Measurements from ENCODE around the gene HOMER1. TPM values are rescaled to one million over a fixed set of nuclear protein-coding genes. Genes with fewer than 3 reads are reported as not detected.

Gene HOMER1
- polyA plus RNA-seq, 3 donors: 0.03 to 0.62 (median 0.04) TPM

DNA sequence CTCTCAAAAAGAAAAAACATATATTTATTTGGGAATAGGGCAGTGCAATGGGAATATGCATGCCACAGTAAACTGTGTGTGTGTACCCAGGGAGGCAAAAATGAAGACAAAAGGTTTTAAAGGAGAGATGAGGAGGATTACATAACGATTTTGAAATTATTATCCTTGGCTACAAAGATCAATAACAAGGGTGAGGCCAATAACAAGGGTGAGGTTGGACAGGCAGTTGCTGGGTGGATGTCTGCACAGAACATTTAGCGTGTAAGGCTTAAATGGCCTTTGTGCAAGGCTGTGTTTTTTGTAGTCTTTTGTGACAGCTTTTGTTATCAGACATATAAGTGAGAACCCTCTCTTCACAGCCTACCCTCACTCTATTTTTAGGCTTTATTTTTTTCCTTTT is 164.1 kb downstream of the HOMER1 start:
- Mint-ChIP-seq H3K27me3 (ENCODE audit: low read depth in 3 of 3) (peaks cover 0 to 2% (median 0%) of the 10 kb centered on the region in 3 donors), H3K4me3 (no peak overlapping the region), H3K9me3 (peaks cover 0 to 14% (median 7%) of the 10 kb centered on the region in 7 donors), H3K36me3 (no peaks in the 10 kb centered on the region), H3K27ac (no peak overlapping the region), H3K4me1 (no peaks in the 10 kb centered on the region)
- no peak for TF ChIP-seq CTCF (IDR thresholded peaks at IDR 0.05)
- Histone ChIP-seq H3K9ac (ENCODE audit: insufficient read depth, low read length, poor library complexity, severe bottlenecking) (no peak overlapping the region), H3K27ac (ENCODE audit: low read depth in 1 of 2, low read length in 2 of 2) (no peak overlapping the region), H3K27me3 (ENCODE audit: control insufficient read depth in 2 of 2, insufficient read depth in 2 of 2, low read length in 2 of 2) (no peaks in the 10 kb centered on the region), H3K79me2 (ENCODE audit: insufficient read depth, low read length) (no peaks in the 10 kb centered on the region), H3K9me3 (replicated peaks in 1 of 2; ENCODE audit: control insufficient read depth in 1 of 2, insufficient read depth in 1 of 2, low read length in 2 of 2) (peaks cover 0 to 6% of the 10 kb centered on the region in 2 donors), H3K4me1 (ENCODE audit: control insufficient read depth in 1 of 2, insufficient read depth in 2 of 2, low read length in 2 of 2) (no peaks in the 10 kb centered on the region), H3K36me3 (replicated peaks in 1 of 2; ENCODE audit: control insufficient read depth in 1 of 2, insufficient read depth in 2 of 2, low read length in 2 of 2) (no peaks in the 10 kb centered on the region), H3K4me2 (replicated peaks; ENCODE audit: extremely low read depth, low read length, poor library complexity, severe bottlenecking) (no peak overlapping the region), H4K20me1 (ENCODE audit: insufficient read depth, low read length) (no peaks in the 10 kb centered on the region), H3K4me3 (replicated peaks in 1 of 3; ENCODE audit: low read depth in 2 of 3, low read length in 3 of 3) (no peak overlapping the region), H2AFZ (ENCODE audit: insufficient read depth, low read depth, low read length, poor library complexity, severe bottlenecking) (no peak overlapping the region)
- no CpG with 5 or more reads among the region's 2 CpGs for WGBS (ENCODE audit: insufficient coverage)
- no peak for DNase-seq
- intact Hi-C loops (cut with micrococcal nuclease): no loop called here

GRCh38 chr5:79349047-79349446 is 164.9 kb downstream of the HOMER1 start:
- H4K20me1 ChIP-seq (ENCODE audit: insufficient read depth, low read length): no peaks in the 10 kb centered on the region
- 100% methylated on average over 4 of the region's 10 CpGs for WGBS (ENCODE audit: insufficient coverage)
- H3K9ac ChIP-seq (ENCODE audit: insufficient read depth, low read length, poor library complexity, severe bottlenecking): no peak overlapping the region
- no peak for DNase-seq
- Mint-ChIP-seq H3K36me3 (no peaks in the 10 kb centered on the region), H3K4me3 (no peak overlapping the region), H3K27ac (no peak overlapping the region), H3K4me1 (no peaks in the 10 kb centered on the region), H3K27me3 (ENCODE audit: low read depth in 3 of 3) (peaks cover 0 to 4% (median 2%) of the 10 kb centered on the region in 3 donors), H3K9me3 (peaks cover 0 to 14% (median 7%) of the 10 kb centered on the region in 7 donors)
- intact Hi-C loops (cut with micrococcal nuclease): no loop called here
- H3K36me3 ChIP-seq (replicated peaks in 1 of 2; ENCODE audit: control insufficient read depth in 1 of 2, insufficient read depth in 2 of 2, low read length in 2 of 2): no peaks in the 10 kb centered on the region
- H3K27ac ChIP-seq (ENCODE audit: low read depth in 1 of 2, low read length in 2 of 2): no peak overlapping the region
- H3K27me3 ChIP-seq (ENCODE audit: control insufficient read depth in 2 of 2, insufficient read depth in 2 of 2, low read length in 2 of 2): no peaks in the 10 kb centered on the region
- no peak overlapping the region for H3K4me2 ChIP-seq (replicated peaks; ENCODE audit: extremely low read depth, low read length, poor library complexity, severe bottlenecking)
- no peak for TF ChIP-seq CTCF (IDR thresholded peaks at IDR 0.05)
- no peaks in the 10 kb centered on the region for H3K79me2 ChIP-seq (ENCODE audit: insufficient read depth, low read length)
- no peak overlapping the region for H3K4me3 ChIP-seq (replicated peaks in 1 of 3; ENCODE audit: low read depth in 2 of 3, low read length in 3 of 3)
- H2AFZ ChIP-seq (ENCODE audit: insufficient read depth, low read depth, low read length, poor library complexity, severe bottlenecking): no peak overlapping the region
- H3K9me3 ChIP-seq (replicated peaks in 1 of 2; ENCODE audit: control insufficient read depth in 1 of 2, insufficient read depth in 1 of 2, low read length in 2 of 2): peaks cover 0 to 6% of the 10 kb centered on the region in 2 donors
- no peaks in the 10 kb centered on the region for H3K4me1 ChIP-seq (ENCODE audit: control insufficient read depth in 1 of 2, insufficient read depth in 2 of 2, low read length in 2 of 2)

Measured in CD14-positive monocyte (primary cell).